ENCODE data around the gene NLGN1.

DNA sequence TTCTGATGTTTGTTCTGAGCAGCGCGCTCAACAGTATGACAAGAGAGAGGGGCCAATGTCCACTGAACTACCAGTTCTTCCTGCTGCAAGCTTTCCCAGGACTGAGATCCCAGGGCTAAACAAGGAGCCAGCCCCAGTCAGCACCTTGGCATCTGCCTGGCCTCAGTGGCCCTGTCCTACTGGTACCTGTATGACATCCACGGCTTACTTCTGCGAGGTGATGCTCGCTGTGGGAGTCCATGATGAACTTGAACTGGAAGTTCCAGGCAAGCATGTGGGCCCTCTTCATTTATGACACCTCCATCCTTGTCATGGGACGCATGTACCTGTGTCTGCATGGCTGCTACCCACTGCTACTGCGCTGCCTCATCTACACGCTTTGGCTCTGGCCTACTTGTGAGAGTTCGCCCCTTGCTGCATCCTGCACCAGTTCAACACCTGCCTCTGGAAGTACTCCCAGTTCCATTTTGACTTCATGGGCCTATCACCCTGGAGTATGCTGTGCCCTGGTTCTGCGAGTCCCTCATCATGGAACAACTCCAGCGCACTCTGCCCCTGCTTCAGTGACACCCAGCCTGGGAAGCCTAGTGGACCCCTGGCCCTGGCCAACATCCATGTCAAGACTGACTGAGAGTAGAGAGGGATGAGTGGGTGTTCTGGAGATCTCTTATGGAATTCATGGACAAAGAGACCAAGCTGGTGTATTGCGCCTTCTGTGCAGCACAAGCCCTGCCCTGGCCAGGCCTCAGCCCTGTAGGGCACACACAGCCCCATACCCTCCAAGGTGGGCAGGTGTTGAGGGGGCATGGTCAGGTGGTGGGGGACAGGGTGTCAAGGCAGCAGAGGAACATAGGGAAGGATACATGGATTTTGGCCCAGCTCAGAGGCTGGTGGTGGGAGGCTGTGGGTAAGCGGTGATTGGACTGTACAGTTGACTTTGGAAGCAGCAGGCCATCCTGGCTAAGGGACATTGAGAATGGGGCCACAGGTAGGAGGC lies 246.8 kb downstream of the NLGN1 start:
- TF ChIP-seq, protein P1, sequence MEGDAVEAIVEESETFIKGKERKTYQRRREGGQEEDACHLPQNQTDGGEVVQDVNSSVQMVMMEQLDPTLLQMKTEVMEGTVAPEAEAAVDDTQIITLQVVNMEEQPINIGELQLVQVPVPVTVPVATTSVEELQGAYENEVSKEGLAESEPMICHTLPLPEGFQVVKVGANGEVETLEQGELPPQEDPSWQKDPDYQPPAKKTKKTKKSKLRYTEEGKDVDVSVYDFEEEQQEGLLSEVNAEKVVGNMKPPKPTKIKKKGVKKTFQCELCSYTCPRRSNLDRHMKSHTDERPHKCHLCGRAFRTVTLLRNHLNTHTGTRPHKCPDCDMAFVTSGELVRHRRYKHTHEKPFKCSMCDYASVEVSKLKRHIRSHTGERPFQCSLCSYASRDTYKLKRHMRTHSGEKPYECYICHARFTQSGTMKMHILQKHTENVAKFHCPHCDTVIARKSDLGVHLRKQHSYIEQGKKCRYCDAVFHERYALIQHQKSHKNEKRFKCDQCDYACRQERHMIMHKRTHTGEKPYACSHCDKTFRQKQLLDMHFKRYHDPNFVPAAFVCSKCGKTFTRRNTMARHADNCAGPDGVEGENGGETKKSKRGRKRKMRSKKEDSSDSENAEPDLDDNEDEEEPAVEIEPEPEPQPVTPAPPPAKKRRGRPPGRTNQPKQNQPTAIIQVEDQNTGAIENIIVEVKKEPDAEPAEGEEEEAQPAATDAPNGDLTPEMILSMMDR (CRISPR knock-in tag; IDR thresholded peaks at IDR 0.05): no peak
- TF ChIP-seq, protein P2, sequence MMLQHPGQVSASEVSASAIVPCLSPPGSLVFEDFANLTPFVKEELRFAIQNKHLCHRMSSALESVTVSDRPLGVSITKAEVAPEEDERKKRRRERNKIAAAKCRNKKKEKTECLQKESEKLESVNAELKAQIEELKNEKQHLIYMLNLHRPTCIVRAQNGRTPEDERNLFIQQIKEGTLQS (CRISPR knock-in tag; IDR thresholded peaks at IDR 0.05): no peak
- TF ChIP-seq ZNF577 (CRISPR knock-in tag; IDR thresholded peaks at IDR 0.05; ENCODE audit: borderline replicate concordance, low read depth): no peak
- no peak for TF ChIP-seq POLR2A (IDR thresholded peaks at IDR 0.05; ENCODE audit: insufficient read depth in 1 of 2, low read depth in 2 of 2, low read length in 2 of 2)
- no peak for TF ChIP-seq SMC3 (IDR thresholded peaks at IDR 0.05; ENCODE audit: low read length)
- TF ChIP-seq ZBTB7A (CRISPR knock-in tag; IDR thresholded peaks at IDR 0.05): no peak
- TF ChIP-seq, protein P3, sequence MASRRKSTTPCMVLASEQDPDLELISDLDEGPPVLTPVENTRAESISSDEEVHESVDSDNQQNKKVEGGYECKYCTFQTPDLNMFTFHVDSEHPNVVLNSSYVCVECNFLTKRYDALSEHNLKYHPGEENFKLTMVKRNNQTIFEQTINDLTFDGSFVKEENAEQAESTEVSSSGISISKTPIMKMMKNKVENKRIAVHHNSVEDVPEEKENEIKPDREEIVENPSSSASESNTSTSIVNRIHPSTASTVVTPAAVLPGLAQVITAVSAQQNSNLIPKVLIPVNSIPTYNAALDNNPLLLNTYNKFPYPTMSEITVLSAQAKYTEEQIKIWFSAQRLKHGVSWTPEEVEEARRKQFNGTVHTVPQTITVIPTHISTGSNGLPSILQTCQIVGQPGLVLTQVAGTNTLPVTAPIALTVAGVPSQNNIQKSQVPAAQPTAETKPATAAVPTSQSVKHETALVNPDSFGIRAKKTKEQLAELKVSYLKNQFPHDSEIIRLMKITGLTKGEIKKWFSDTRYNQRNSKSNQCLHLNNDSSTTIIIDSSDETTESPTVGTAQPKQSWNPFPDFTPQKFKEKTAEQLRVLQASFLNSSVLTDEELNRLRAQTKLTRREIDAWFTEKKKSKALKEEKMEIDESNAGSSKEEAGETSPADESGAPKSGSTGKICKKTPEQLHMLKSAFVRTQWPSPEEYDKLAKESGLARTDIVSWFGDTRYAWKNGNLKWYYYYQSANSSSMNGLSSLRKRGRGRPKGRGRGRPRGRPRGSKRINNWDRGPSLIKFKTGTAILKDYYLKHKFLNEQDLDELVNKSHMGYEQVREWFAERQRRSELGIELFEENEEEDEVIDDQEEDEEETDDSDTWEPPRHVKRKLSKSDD (CRISPR knock-in tag; IDR thresholded peaks at IDR 0.05; ENCODE audit: low read depth): no peak
- TF ChIP-seq POLR2AphosphoS5 (IDR thresholded peaks at IDR 0.05; ENCODE audit: low read depth, low read length): no peak
- no peak for TF ChIP-seq THAP11 (CRISPR knock-in tag; IDR thresholded peaks at IDR 0.05)
- TF ChIP-seq MTA1 (CRISPR knock-in tag; IDR thresholded peaks at IDR 0.05; ENCODE audit: borderline replicate concordance): no peak
- TF ChIP-seq U2AF2 (IDR thresholded peaks at IDR 0.05; ENCODE audit: low read depth, low read length): no peak
- no peak for TF ChIP-seq NFKB2 (CRISPR knock-in tag; IDR thresholded peaks at IDR 0.05; ENCODE audit: borderline replicate concordance)
- no peak for TF ChIP-seq FOXM1 (CRISPR knock-in tag; IDR thresholded peaks at IDR 0.05)
